ENCODE measurements around the gene OR51T1.

GRCh38 chr11:4851033-4851432 is 30.7 kb upstream of the OR51T1 start:
- TF ChIP-seq REST (IDR thresholded peaks at IDR 0.05; ENCODE audit: insufficient replicate concordance, low read depth) (no peak), POLR2AphosphoS5 (IDR thresholded peaks at IDR 0.05; ENCODE audit: low read depth) (no peak), GABPA (IDR thresholded peaks at IDR 0.05; ENCODE audit: low read depth) (no peak), CTCF (IDR thresholded peaks at IDR 0.05; ENCODE audit: insufficient read depth, low read length) (no peak), SPI1 (IDR thresholded peaks at IDR 0.05; ENCODE audit: borderline replicate concordance, low read depth) (no peak)
